ENCODE data around the gene BCL2L11.
"Not testable (repeated sequence)": the region's sequence is repeated elsewhere in the genome, so short reads cannot be mapped to it uniquely, and the experiment has no call there.

The BCL2L11 gene

GRCh38 chr2:111120253-111121027 is at the start of gene BCL2L11:
Gene BCL2L11 (plus strand): TSS chr2:111120914. CDS start chr2:111123746, 2,832 bp downstream.
- DNase-seq: peak; percentile 61

GRCh38 chr2:111071600-111072171 is 49.0 kb upstream of the BCL2L11 start:
- DNase-seq: no peak

GRCh38 chr2:111072220-111072871 is 48.4 kb upstream of the BCL2L11 start:
- no peak for DNase-seq

- DNase-seq: not testable (repeated sequence)
Measured at GRCh38 chr2:111082659-111083058, 38.1 kb upstream of the BCL2L11 start.

GRCh38 chr2:111091811-111092211 is 28.9 kb upstream of the BCL2L11 start:
- DNase-seq: no peak

- DNase-seq: no peak
Measured at GRCh38 chr2:111094691-111095090, 26.0 kb upstream of the BCL2L11 start.

- DNase-seq: no peak
Measured at GRCh38 chr2:111095434-111095833, 25.3 kb upstream of the BCL2L11 start.

GRCh38 chr2:111099402-111099801 is 21.3 kb upstream of the BCL2L11 start:
- DNase-seq: no peak

- DNase-seq: no peak
Measured at GRCh38 chr2:111100087-111100764, 20.5 kb upstream of the BCL2L11 start.

GRCh38 chr2:111100765-111101162 is 19.9 kb upstream of the BCL2L11 start:
- DNase-seq: no peak

- no peak for DNase-seq
Measured at GRCh38 chr2:111101592-111101991, 19.1 kb upstream of the BCL2L11 start.

- no peak for DNase-seq
Measured at GRCh38 chr2:111102216-111102615, 18.5 kb upstream of the BCL2L11 start.

- no peak for DNase-seq
Measured at GRCh38 chr2:111105926-111106325, 14.8 kb upstream of the BCL2L11 start.

GRCh38 chr2:111106706-111107105 is 14.0 kb upstream of the BCL2L11 start:
- DNase-seq: no peak

GRCh38 chr2:111108745-111109271 is 11.9 kb upstream of the BCL2L11 start:
- no peak for DNase-seq

- no peak for DNase-seq
Measured at GRCh38 chr2:111111101-111111755, 9.5 kb upstream of the BCL2L11 start.

- DNase-seq: no peak
Measured at GRCh38 chr2:111113838-111114237, 6.9 kb upstream of the BCL2L11 start.

- no peak for DNase-seq
Measured at GRCh38 chr2:111116011-111116746, 4.5 kb upstream of the BCL2L11 start.

- peak; percentile 23 for DNase-seq
Measured at GRCh38 chr2:111116843-111117597, 3.7 kb upstream of the BCL2L11 start.

GRCh38 chr2:111117598-111118480 is 2.9 kb upstream of the BCL2L11 start:
- no peak for DNase-seq

All from NCI-H1436 treated with DMSO at 0.1 percent for 48 hours (cell line).